ENCODE results near the gene GYS2.

DNA sequence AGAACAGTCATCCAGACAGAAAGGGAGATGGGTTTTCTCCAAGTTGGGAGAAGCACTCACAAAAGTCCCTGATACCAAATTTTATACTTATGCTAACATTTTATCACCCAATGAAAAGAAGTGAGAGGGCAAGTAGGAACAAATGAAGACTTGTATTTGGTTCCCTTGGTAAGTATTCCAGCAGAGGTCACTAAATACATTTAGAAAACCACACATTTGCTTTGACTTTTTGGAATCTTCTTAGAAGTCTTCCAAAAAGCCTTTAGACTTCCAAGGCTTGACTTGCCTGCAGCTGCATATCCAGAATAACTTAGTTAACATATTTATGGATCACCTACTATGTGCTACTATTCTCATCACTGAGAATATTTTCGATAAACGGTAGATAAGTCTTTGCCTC lies 3.1 kb upstream of the GYS2 start:
- TF ChIP-seq, protein P1, sequence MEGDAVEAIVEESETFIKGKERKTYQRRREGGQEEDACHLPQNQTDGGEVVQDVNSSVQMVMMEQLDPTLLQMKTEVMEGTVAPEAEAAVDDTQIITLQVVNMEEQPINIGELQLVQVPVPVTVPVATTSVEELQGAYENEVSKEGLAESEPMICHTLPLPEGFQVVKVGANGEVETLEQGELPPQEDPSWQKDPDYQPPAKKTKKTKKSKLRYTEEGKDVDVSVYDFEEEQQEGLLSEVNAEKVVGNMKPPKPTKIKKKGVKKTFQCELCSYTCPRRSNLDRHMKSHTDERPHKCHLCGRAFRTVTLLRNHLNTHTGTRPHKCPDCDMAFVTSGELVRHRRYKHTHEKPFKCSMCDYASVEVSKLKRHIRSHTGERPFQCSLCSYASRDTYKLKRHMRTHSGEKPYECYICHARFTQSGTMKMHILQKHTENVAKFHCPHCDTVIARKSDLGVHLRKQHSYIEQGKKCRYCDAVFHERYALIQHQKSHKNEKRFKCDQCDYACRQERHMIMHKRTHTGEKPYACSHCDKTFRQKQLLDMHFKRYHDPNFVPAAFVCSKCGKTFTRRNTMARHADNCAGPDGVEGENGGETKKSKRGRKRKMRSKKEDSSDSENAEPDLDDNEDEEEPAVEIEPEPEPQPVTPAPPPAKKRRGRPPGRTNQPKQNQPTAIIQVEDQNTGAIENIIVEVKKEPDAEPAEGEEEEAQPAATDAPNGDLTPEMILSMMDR (IDR thresholded peaks at IDR 0.05) = peak in 3 of 5 experiments; percentile 17 to 28 (median 25)
- TF ChIP-seq POLR2A (IDR thresholded peaks at IDR 0.05) (no peak), EP300 (IDR thresholded peaks at IDR 0.05; ENCODE audit: low read depth) (no peak)
